Muscle of back (tissue), 11 donors: ENCODE measurements around the gene SLC25A26. TPM values are rescaled to one million over a fixed set of nuclear protein-coding genes. Genes with fewer than 3 reads are reported as not detected.
A peak's percentile ranks its signal among the peaks of the same experiment; 100 is the strongest.

ENCODE experiments used
- DNase-seq, 3 donors: peaks; one replicate each; pipeline versions ENCODE4 v3.0.0 to v3.0.0-alpha.2; 2013
- polyA plus RNA-seq, 10 donors: library from polyadenylated mRNA; unstranded; fragments of 120-200 nt; gene quantifications; one replicate each; pipeline ENCODE4 v1.2.1, GENCODE V29; 2013; ENCODE audit not compliant: insufficient read length in 10 of 10

SLC25A26 gene
- polyA plus RNA-seq, 10 donors = 19.0 to 28.1 (median 26.1) TPM

DNA sequence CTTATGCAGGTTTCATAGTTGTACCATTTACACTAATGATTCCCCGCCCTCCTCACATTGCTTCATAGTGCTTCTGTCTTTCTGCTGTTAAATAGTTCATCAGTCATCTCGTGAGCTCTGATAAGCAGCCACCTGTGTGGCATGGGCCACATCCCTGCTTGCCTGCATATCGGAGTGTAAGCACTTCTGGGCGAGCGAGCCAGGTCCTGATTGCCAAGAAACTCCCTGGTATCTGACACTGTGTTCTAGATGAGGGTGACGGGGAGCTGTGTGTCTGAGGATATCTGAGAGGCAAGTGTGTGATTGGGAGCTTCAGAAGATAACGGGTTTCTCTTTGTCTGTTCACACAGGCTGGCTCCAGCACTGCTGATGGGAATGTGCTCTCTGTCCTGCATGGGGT is 149.4 kb downstream of the SLC25A26 start:
- DNase-seq = no peak

DNA sequence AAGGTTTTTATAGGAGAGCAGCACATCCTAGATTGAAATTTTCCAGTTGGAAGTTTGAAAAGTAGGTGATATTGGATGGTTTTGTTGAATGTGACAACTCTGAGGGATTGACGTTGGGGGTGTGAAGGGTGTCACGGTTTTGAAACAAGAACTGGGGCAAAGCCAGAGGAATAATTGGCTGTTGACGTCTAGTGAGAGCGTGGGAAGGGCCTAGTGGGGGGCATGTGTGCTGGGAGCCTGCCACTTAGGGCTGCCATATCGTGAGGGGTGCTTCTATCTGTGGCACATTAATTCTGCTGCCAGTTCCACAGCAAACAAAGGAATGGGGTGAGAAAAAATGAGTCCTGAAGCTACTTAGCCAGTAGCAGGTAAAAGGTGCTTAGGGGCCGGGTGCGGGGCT is 150.6 kb downstream of the SLC25A26 start:
- DNase-seq = no peak

DNA sequence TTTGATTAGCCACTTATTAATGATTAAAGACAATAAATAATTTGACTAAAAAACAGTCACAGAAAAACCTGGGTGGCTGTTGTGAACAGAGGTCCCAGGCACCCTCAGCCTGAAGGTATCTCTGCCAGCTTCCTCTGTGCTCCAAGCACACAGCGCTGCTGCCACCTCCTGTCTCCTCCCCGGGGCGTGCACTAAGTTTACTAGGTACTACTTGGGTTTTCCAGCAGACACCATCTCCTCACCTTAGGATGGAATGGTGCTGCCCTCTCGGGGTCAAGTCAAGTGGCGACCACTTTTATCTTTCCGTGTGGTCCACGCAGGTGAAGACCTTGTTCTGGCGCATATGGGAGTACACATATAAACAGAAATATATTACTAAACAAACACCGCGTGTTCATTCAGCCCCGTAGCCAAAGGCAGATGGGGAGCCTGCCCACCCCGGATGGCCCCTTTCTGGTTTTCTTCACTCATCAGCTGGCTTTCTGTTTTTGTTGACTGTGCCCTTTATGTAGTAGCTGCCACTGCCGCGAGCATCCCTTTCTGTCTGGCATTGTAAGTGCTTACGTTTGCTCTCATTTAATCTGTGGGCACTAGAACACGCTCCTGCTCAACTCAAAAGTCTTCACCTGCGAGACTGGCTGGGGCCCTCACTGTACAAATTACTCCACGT is 152.0 kb downstream of the SLC25A26 start:
- DNase-seq = no peak

DNA sequence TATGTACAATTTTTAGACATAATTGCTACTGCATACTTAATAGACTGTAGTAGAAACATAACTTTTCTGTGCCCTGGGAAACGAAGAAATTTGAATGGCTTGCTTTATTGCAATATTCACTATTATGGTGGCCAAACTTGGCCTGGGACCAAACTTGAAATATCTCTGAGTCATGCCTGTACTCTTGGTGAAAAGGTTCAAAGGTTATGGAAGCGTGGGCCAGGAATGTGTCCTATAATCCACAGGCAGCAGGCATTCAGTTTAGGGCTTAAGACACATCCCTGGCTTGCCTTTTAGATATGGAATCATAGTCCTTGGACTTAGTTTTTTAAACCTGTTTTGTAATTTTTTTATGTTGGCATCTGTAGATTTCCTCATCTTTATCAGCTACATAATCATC is 155.8 kb downstream of the SLC25A26 start:
- DNase-seq = no peak

DNA sequence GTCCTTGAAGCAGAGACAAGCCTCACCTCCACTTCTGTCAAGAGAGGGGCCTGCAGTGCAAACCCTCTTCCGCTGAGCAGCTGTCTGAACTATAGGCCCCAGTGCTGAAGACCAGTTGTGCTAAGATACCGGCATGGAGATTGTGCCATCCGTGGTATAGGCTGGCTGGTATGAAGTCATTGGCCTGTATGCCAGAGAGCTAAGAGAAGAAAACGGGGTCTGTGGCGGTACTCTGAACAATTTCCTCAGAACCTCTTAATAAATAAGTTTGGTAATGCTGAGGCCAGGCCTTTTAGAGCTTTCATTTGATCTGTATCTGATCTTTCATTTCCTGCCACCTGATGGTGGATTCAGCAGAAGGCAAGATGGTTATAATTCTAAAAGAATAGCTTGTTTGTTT is 157.0 kb downstream of the SLC25A26 start:
- DNase-seq = no peak

DNA sequence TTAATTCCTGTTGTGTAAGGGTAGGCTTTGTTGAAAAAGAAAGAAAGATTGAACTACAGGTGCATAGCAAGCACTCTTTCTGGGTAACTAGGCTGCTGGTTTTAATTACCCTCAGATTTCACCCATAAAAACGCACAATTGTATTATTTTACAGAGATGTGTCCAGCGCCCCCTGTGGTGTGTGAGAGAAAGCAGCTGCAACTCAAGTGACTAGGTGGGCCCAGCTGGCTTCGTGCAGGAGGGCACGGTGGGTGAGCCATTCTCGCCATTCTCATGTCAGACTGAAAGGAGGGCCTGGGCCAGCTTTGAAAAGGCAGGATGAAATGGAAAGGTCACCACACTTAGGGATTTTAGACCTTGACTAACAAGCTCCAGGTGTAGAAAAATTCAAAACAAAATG is 157.5 kb downstream of the SLC25A26 start:
- DNase-seq = no peak

DNA sequence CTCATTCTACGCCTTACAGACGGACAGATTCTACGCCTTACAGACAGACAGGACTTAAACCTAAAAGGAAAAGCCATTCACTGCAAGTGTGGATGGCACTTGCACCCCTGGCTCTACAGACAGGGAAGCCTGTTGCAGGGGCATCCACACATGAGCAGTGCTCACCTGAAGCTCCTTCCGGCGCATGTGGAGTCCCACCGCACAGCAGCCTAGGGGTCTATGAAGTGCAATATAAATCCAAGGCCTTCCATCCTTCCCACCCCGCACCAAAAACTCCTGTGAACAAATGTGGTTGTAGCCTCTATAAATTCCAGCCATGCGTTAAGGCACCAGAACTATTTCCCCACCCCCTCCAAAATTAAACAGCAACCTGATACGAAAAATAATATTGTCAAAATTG is 158.8 kb downstream of the SLC25A26 start:
- DNase-seq = no peak

DNA sequence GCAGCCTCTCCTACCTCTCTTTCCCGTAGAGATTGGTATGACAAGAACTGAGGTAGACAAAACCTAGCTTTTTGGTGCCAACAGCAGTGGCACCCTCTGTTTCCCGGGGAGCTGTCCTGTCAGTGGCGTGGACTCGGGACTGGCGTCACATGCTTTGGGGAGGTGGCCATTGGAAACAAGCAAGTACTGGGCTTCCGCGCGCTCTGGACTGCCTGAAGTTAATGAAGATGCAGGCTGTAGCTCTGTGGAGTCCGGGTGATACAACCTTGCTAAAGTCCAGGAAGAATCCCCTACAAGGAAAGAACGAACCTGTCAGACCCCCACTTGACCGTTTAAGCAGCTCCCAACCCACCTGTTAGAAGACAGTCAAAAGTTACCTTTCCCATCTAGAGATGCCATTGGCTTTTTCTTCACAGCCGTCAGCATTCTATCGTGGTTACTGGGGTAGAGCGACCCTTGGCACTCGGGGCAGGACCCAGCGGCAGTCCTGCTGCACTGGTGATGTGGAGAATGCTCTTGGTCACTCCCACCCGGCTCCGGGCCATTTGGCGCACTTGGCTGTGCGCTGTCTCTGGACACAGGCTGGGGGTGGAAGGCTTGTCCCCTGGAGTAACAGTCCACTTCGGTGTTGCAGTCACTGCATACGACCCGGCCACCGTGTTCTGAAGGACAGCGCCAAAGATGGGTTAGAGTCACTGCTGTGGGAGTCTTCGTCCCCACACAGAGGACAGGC is 159.6 kb downstream of the SLC25A26 start:
- DNase-seq = no peak

DNA sequence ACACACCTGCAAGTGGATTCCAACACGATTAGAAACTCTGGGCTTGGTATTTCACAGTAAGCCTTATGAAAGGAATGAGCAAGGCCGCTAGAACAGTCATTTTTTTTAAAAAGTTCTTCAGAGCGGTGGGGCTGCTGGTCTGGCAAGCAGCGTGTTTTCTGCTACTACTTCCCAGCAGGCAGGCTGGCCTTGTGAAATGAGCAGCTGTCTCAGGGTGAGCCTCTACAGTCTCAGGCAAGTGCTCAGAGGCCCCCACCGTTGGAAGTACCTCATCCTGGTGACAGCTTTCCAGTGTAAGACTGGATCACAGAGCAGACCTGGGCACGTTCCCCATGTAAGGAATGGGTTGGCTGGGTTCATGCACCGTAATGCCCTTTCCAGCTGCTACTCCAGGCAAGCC is 160.8 kb downstream of the SLC25A26 start:
- peak; percentile 60 to 70 (median 62) for DNase-seq

DNA sequence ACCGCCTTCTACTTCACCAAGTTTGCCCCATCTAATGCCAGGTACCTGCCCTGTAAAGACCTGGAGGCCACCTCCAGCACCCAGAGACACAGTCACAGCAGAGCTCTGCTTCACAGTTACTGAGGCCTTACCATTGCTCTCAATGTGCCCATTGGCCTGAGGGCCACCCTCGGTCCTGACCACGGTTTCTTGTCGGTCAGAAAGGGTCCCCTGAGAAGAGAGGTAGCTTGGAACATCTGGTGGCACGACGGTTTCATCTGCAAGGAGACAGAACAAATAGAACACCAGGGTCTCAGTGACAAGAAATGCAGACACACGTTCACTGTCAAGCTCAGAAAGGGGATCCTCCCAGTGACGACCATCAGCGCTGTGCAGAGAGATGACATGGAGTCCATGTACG is 161.3 kb downstream of the SLC25A26 start:
- no peak for DNase-seq

DNA sequence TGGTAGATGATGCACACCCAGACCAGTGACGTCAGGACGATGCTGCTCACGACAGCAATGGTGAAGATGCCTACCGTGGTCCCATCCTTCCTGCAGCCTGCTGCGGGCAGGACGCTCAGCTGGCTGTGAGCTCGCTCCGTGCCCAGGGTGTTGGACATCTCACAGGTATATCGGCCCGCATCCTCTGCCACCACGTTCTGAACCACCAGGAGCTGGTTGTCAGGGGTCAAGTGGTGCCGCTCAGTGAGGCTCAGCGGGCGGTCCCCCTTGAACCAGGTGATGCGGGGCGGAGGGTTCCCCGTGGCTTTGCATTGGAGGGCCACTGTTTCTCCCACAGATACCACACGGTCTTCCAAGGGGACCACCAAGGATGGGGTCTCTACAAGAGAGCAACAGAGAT is 162.2 kb downstream of the SLC25A26 start:
- DNase-seq = no peak

DNA sequence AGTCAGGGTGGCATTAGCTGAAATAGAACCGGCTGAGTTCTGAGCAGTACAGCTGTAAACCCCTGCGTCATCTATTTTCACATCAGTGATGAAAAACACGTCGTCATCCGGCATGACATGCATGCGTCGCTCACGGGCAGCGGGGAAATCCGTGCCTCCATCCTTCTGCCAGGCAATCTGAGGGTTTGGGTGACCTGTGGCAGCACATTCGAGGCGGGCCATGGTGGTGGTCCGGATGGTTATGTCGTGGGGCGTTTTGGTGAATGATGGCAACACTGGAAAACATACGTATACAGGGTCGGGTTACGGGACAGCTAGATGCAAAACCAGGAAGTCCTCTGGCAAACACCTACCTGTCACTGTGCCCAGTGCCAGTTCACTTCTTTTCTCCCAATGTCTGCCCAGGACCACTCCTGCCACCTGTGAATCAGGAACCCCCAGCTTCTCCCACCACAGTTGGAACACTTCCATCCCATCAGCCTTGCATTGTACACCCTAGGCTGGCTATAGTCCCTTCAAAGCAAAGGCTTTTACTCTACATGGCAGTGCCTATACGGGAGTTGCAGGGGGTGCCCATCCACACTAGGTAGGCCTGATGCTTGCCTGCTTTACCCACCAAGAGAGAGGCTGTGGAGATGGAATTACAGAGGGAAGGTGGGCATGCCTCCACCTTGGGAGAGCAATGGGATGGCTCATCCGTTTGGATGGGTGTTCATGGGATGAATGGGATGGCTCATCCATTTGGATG is 163.4 kb downstream of the SLC25A26 start:
- DNase-seq = no peak

DNA sequence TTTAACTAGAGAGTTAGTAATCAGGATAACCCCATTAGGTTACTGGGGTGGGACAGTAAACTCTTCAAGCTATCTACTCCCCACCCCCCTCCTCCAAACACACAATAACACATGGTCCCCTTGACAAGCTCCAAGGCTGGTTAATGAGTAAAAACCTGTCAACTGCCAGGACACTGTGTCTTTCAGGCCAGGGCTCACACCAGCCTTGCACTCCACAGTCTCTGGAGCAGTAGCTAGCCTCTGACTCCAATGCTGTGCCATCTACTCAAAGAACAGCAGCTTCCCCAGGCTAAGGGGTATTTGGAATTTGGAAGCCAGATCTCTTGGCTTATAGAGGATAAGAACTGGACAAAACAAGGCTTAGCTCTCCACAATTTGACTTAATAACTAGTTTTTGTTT is 164.3 kb downstream of the SLC25A26 start:
- no peak for DNase-seq

DNA sequence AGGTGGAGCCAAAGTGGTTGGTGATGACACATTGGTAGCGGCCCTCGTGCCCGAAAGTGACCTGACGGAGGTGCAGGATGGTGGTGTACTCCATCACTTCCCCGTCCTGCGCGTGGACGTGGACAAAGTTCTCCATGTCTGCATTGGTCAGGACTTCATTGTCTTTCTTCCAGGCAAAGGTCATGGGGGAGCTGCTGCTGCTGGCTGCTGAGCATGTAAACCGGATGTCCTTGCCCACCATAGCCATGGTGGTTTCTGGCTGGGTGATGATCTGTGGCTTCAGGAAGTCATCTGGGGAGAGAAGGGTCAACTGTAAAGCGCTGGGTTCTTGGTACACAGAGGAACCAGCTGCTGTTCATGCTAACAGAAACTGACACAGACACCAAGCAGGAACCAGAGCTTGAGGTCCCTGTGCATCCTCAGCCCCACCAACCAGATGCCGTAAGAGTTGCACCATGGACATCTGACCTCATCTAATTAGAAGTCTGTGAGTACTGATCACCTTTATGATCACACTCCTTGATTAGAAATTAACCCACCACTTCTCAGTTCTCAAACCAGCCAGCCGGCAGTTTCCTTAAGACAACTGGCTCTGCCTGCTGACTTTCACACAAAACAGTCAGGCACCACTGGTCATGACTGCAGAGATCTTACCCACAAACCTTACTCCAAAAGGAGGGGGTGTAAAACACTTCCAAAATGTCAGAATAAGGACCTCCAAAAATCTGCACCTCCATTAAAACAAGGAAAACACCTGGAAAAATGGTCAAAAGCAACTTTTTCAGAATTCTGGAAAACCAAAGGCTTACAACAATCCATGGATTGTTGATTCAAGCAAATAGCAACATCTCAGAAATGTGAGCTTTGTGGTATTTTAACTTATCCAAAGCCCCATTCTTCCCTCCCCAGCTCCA is 165.5 kb downstream of the SLC25A26 start:
- no peak for DNase-seq

DNA sequence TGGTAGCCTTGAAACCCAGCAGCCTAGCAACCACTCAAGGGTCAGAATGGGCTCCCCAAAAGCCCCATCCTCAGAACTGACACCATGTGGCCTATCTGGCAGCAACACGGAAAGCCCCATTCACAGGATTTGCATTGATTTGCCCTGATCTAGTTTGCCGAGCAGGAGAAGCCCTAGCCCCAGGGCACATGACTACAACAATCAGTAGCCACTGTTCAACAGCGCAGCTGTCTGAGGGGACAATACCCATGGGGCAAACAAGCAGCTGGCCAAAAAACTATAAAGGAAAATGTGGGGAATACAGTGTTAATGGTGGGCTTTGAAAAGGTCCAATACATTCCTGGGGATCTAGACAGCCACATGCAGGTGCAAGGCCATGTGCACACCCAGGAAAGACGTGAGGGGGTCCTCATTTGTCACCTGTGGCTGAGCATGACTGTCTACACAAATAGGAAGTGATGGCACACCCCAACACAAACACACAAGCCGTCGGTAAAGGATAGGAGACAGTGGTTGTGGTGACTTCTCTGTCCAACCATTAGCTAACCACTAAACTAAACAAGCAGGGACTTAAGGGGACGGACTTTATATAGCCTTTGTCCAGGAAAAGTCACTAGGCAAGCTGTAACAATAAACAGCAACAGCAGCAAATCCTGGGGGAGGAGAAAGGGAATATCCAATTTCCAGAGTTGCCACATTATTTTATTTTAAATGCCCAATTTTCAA is 166.3 kb downstream of the SLC25A26 start:
- DNase-seq = no peak

DNA sequence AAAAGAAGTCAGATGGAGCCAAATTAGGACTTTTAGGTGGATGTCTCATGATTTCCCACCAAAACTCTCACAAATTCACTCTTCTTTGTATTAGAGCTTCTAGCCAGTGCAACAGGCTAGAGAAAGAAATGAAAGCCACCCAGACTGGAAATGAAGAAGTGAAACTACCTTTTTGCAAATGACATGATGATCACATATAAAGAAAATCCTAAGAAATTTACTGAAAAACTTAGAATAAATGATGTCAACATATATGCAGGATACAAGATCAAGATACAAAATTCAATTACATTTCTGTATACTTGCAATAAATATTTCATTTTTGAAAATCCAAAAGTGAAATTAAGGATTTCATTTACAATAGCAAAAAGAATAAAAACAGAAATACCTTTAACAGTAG is 169.2 kb downstream of the SLC25A26 start:
- DNase-seq = no peak

DNA sequence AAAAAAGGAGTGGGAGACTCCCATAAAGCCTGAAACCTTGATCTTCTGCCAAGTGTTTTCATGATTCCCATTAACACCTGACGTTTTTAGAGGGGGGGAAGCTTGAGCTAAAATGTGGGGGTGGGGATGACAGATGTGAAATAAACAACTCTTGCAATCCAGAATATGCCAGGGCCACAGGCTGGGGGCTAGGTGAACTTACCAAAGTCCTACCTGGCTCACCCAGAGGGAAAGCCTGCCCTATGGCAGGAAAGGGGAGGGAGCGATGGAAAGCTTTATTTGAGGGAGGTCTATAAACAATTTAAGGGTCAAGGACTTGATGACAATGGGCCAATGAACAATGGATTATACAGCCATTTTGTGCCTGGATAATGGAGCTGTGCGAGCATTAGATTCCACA is 171.7 kb downstream of the SLC25A26 start:
- DNase-seq = no peak

DNA sequence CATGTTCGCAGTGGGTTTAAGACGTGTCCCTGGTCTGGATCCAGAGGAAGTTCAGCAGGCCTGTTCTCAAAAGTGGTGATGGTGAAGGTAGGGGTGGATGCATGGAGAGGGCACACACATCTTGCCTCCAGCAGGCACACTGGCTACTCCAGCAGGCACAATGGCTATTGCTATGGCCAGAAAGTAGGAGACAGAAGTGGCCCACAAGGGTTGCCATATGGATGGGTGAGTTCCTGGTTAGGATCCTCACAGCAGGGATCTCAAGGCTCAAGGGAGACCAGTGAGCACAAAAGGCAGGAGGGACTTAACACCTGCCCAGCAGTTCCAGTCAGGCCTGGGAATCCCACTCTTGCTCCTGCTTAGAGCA is 172.1 kb downstream of the SLC25A26 start:
- DNase-seq = no peak

DNA sequence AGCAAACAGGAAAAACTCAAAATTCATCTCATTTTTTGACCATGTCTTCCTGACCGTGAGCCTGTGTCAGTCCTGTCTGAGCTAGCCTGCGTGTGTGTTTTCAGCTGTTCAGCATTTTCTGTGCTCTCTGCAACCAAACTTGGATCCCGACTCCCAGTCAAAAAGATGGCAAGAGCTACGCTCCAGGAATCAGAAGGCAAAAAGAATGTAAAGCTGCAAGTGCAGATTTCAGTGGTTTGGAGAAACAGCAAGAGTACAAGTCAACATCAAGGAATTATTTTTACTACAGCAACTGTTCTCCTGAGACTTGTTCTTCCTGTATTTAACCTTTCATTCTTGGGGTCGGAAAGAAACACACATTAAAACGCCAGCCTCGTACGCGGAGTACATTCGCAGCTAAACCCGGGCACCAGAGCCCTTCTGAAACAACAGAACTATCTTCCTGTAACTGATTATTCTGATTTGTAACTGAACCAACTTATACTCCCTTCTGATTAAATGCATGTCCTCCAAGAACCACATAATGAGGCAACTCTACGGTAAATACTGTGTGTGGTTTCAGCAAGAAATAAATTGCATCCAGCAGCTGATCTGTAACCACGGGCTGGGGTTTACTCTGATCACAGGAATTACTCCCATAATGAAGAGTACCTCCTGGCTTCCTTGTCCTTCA is 172.7 kb downstream of the SLC25A26 start:
- DNase-seq = peak in 1 of 3 donors; percentile 75

DNA sequence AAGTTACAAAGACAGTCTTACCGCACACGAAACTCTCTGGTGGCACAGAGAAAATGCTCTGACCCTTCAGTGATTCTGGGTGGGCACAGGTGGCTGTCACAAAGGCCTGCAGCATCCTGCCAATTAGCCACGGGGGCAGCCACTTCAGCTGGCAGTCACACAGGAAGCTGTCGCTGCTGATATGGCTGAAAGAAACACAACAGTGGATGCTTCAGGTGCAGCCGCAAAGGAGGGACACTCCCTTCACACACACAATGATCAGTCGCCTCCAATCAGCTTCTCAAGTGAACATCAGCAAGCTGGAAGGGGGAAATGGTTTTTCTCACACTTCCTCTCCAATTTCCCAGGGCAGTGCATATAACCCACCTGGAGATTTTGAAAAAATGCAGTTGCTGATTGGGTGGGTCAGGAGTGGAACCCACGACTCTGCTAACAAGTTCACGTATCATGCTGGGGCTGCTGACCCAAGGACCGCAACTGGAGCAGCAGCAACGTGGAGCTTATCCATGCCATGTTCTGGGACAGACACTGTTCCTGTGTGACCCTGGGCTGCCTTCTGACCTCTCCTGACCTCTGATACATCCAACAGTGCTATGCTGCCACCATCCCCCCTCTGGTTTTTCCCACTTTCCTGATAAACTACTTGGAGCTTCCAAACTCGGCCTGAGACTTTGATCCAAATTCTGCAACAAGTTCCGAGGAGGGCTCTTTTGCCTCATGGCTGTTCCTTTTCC is 173.4 kb downstream of the SLC25A26 start:
- no peak for DNase-seq
